GM12878 (cell line): Measurements from ENCODE around the gene DAZAP2. TPM values are rescaled to one million over a fixed set of nuclear protein-coding genes. Genes with fewer than 3 reads are reported as not detected.

Experiments
- ATF7 ChIP-seq: fragments of 450-650 bp; IDR thresholded peaks from 2 replicates; pipeline ENCODE4 v1.6.1; 2016; ENCODE audit warnings: low read depth, mild to moderate bottlenecking
- CREB1 ChIP-seq: IDR thresholded peaks from 2 replicates; pipeline ENCODE4 v1.6.1; 2012; ENCODE audit warnings: low read depth, mild to moderate bottlenecking, inconsistent platforms
- ELK1 ChIP-seq: IDR thresholded peaks from 2 replicates; pipeline ENCODE4 v1.6.1; 2012; ENCODE audit warnings: low read depth, low read length, improper control_type of control experiment
- ESRRA ChIP-seq: IDR thresholded peaks from 2 replicates; pipeline ENCODE4 v1.6.1; 2012; ENCODE audit warnings: mild to moderate bottlenecking, low read length, improper control_type of control experiment
- ETV6 ChIP-seq, 2 experiments: fragments of 450-650 bp in 1 of 2; IDR thresholded peaks in 1 of 2; conservative IDR thresholded peaks in 1 of 2; 2 replicates each; pipeline ENCODE4 v1.6.1; 2014; ENCODE audit warnings: antibody characterized with exemption in 1 of 2, borderline replicate concordance in 1 of 2, low read depth in 1 of 2, mild to moderate bottlenecking in 1 of 2, moderate library complexity in 1 of 2
- FOS ChIP-seq: IDR thresholded peaks from 3 replicates; pipeline ENCODE4 v1.6.1; 2011; ENCODE audit warnings: borderline replicate concordance; ENCODE audit not compliant: insufficient read length; ENCODE audit errors: extremely low read depth
- FOXM1 ChIP-seq: IDR thresholded peaks from 2 replicates; pipeline ENCODE4 v1.6.1; 2012; ENCODE audit warnings: low read depth, mild to moderate bottlenecking, inconsistent platforms, low read length, moderate library complexity
- HCFC1 ChIP-seq: fragments of 150-350 bp; IDR thresholded peaks from 2 replicates; pipeline ENCODE4 v1.6.1; 2014; ENCODE audit warnings: low read length
- HDAC6 ChIP-seq: fragments of 200-600 bp; sonication (generic); IDR thresholded peaks from one replicate; pipeline ENCODE4 v1.8.0; 2017; ENCODE audit warnings: antibody characterized with exemption; ENCODE audit not compliant: unreplicated experiment
- IRF3 ChIP-seq: fragments of 450-650 bp; IDR thresholded peaks from 2 replicates; pipeline ENCODE4 v1.6.1; 2014; ENCODE audit warnings: mild to moderate bottlenecking
- IRF4 ChIP-seq: IDR thresholded peaks from 2 replicates; pipeline ENCODE4 v1.6.1; 2011; ENCODE audit warnings: low read depth, low read length
- KAT2A ChIP-seq: conservative IDR thresholded peaks from 2 replicates; pipeline ENCODE4 v1.6.1; 2011; ENCODE audit warnings: low read depth, low read length; ENCODE audit not compliant: control insufficient read depth
- MEF2A ChIP-seq: IDR thresholded peaks from 2 replicates; pipeline ENCODE4 v1.6.1; 2011; ENCODE audit warnings: low read depth, mild to moderate bottlenecking, low read length, moderate library complexity; ENCODE audit not compliant: insufficient read depth
- MTA2 ChIP-seq: fragments of 450-650 bp; IDR thresholded peaks from 2 replicates; pipeline ENCODE4 v1.6.1; 2016; ENCODE audit warnings: low read depth, mild to moderate bottlenecking, moderate library complexity
- NFIC ChIP-seq: IDR thresholded peaks from 2 replicates; pipeline ENCODE4 v1.6.1; 2012; ENCODE audit warnings: low read depth, mild to moderate bottlenecking, inconsistent platforms, low read length, moderate library complexity
- NFXL1 ChIP-seq: fragments of 450-650 bp; IDR thresholded peaks from 2 replicates; pipeline ENCODE4 v1.6.1; 2017; ENCODE audit warnings: antibody characterized with exemption, mild to moderate bottlenecking, borderline replicate concordance
- NR2C1 ChIP-seq: fragments of 450-650 bp; IDR thresholded peaks from 2 replicates; pipeline ENCODE4 v1.6.1; 2017; ENCODE audit warnings: antibody characterized with exemption, mild to moderate bottlenecking, moderate library complexity
- NR2C2 ChIP-seq: IDR thresholded peaks from 2 replicates; pipeline ENCODE4 v1.6.1; 2011; ENCODE audit warnings: borderline replicate concordance, low read depth; ENCODE audit not compliant: control insufficient read depth, insufficient read length
- RB1 ChIP-seq: fragments of 450-650 bp; formaldehyde crosslinking; IDR thresholded peaks from 2 replicates; pipeline ENCODE4 v1.6.1; 2017; ENCODE audit warnings: mild to moderate bottlenecking, borderline replicate concordance
- RCOR1 ChIP-seq: conservative IDR thresholded peaks from 2 replicates; pipeline ENCODE4 v1.6.1; 2012; ENCODE audit warnings: low read depth, low read length, improper control_type of control experiment
- SKIL ChIP-seq: fragments of 450-650 bp; IDR thresholded peaks from 2 replicates; pipeline ENCODE4 v1.6.1; 2017; ENCODE audit warnings: mild to moderate bottlenecking, low read depth, inconsistent platforms; ENCODE audit not compliant: poor library complexity, severe bottlenecking
- STAT3 ChIP-seq: IDR thresholded peaks from 2 replicates; pipeline ENCODE4 v1.6.1; 2011; ENCODE audit warnings: low read depth, low read length, improper control_type of control experiment
- TBL1XR1 ChIP-seq: IDR thresholded peaks from 2 replicates; pipeline ENCODE4 v1.6.1; 2012; ENCODE audit warnings: low read depth, low read length, improper control_type of control experiment
- ZBED1 ChIP-seq: IDR thresholded peaks from 2 replicates; pipeline ENCODE4 v1.6.1; 2016; ENCODE audit warnings: borderline replicate concordance
- ZNF207 ChIP-seq: fragments of 450-650 bp; IDR thresholded peaks from 2 replicates; pipeline ENCODE4 v1.6.1; 2014; ENCODE audit warnings: antibody characterized with exemption, mild to moderate bottlenecking, borderline replicate concordance
- polyA plus RNA-seq, 11 experiments: library from polyadenylated mRNA; depleted of rRNA in 4 of 11; unstranded in 6 of 11; stranded (reverse) in 5 of 11; fragments of >200 nt; fragmentation: Nextera tagmentation in 4 of 11; fragmentation: Illumina TruSeq in 1 of 11; extraction: Ambion mirVana in 4 of 11; extraction: Trizol in 1 of 11; gene quantifications; 1 replicate in 1 of 11; 2 replicates in 10 of 11; pipeline versions ENCODE4 v1.2.1 to v1.2.3, GENCODE V29; 2011 to 2016; ENCODE audit warnings: inconsistent platforms in 2 of 11, missing spikeins in 2 of 11, low read depth in 1 of 11
- total RNA-seq, 4 experiments: library from RNA; depleted of rRNA in 3 of 4; stranded (reverse); fragments of >200 nt in 3 of 4; fragmentation: Illumina TruSeq in 1 of 4; extraction: Trizol in 1 of 4; gene quantifications; 2 replicates each; pipeline versions ENCODE4 v1.2.1 to v1.2.3, GENCODE V29; 2013 to 2021

Gene DAZAP2
- total and polyA plus RNA-seq, 10 of the 15 experiments (the other 5 are each of a cell fraction or from before 2014, with no cell fraction given): 71.0 to 267 (median 158) TPM

GRCh38 chr12:51217968-51218606, 20.5 kb upstream of the DAZAP2 start, which contains the start of gene POU6F1 (continued):
- no peak for TF ChIP-seq ETV6 (conservative IDR thresholded peaks at IDR 0.05 in 1 of 2, IDR thresholded peaks at IDR 0.05 in 1 of 2; ENCODE audit: borderline replicate concordance in 1 of 2, low read depth in 1 of 2)
- no peak for TF ChIP-seq KAT2A
- TF ChIP-seq NFXL1: no peak
- TF ChIP-seq CREB1: peak; percentile 62
- TF ChIP-seq NFIC: no peak; the same call in 1 of the 2 replicates
- no peak for TF ChIP-seq IRF3
- no peak for TF ChIP-seq RB1
- TF ChIP-seq ATF7: no peak
- TF ChIP-seq MTA2: no peak
- TF ChIP-seq NR2C2: no peak
- TF ChIP-seq ESRRA: no peak
- no peak for TF ChIP-seq ELK1
- TF ChIP-seq ZNF207: no peak
- TF ChIP-seq IRF4: no peak
- TF ChIP-seq MEF2A: 0 out of 2 replicates have a peak, but pooled peaks have one; percentile 27
- no peak for TF ChIP-seq FOXM1
- TF ChIP-seq RCOR1: no peak
- TF ChIP-seq STAT3: no peak
- TF ChIP-seq ZBED1: no peak
- TF ChIP-seq HDAC6: no peak
- no peak for TF ChIP-seq FOS
- TF ChIP-seq HCFC1: no peak
- TF ChIP-seq NR2C1: no peak
- no peak for TF ChIP-seq TBL1XR1
- TF ChIP-seq SKIL: no peak
